ENCODE measurements around the gene PLAAT3.
"Not testable (repeated sequence)": the region's sequence is repeated elsewhere in the genome, so short reads cannot be mapped to it uniquely, and the experiment has no call there.

The PLAAT3 gene

GRCh38 chr11:63564784-63565350 is 49.4 kb downstream of the PLAAT3 start:
- DNase-seq = no peak

- DNase-seq = peak; percentile 16
Observed at GRCh38 chr11:63564056-63564774, 50.0 kb downstream of the PLAAT3 start.

- no peak for DNase-seq
Observed at GRCh38 chr11:63563201-63564055, 50.8 kb downstream of the PLAAT3 start, which contains the start of gene PLAAT2. TSS of gene PLAAT2 (minus strand) at chr11:63563379. CDS start at chr11:63563324, 55 bp downstream.

- DNase-seq = no peak
Observed at GRCh38 chr11:63560506-63561180, 53.6 kb downstream of the PLAAT3 start.

- no peak for DNase-seq
Observed at GRCh38 chr11:63558459-63559157, 55.6 kb downstream of the PLAAT3 start.

GRCh38 chr11:63557570-63557969 is 56.7 kb downstream of the PLAAT3 start:
- DNase-seq = no peak

GRCh38 chr11:63556404-63557013 is 57.7 kb downstream of the PLAAT3 start:
- no peak for DNase-seq

GRCh38 chr11:63554877-63555223 is 59.4 kb downstream of the PLAAT3 start:
- DNase-seq = no peak

GRCh38 chr11:63553759-63554158 is 60.5 kb downstream of the PLAAT3 start:
- no peak for DNase-seq

- DNase-seq = no peak
Observed at GRCh38 chr11:63552921-63553320, 61.3 kb downstream of the PLAAT3 start.

- no peak for DNase-seq
Observed at GRCh38 chr11:63551889-63552266, 62.4 kb downstream of the PLAAT3 start.

GRCh38 chr11:63551091-63551888 is 62.9 kb downstream of the PLAAT3 start:
- no peak for DNase-seq

- not testable (repeated sequence) for DNase-seq
Observed at GRCh38 chr11:63550156-63550700, 64.0 kb downstream of the PLAAT3 start.

GRCh38 chr11:63549411-63549810 is 64.8 kb downstream of the PLAAT3 start:
- no peak for DNase-seq

GRCh38 chr11:63548178-63548577 is 66.1 kb downstream of the PLAAT3 start:
- DNase-seq = no peak

- no peak for DNase-seq
Observed at GRCh38 chr11:63547061-63547460, 67.2 kb downstream of the PLAAT3 start.

GRCh38 chr11:63543711-63544110 is 70.5 kb downstream of the PLAAT3 start:
- DNase-seq = no peak

GRCh38 chr11:63542506-63542905 is 71.7 kb downstream of the PLAAT3 start:
- not testable (repeated sequence) for DNase-seq

- DNase-seq = no peak
Observed at GRCh38 chr11:63537293-63538101, 76.7 kb downstream of the PLAAT3 start.

GRCh38 chr11:63536669-63537292 is 77.5 kb downstream of the PLAAT3 start, which contains the start of gene PLAAT4:
TSS of gene PLAAT4 (plus strand) at chr11:63536808. CDS start at chr11:63536869, 61 bp downstream.
- DNase-seq = no peak
